GM21423 (cell line): ENCODE measurements around the gene PIR.

Experiments
- ATAC-seq: cut with Tn5 transposase; IDR thresholded peaks from one replicate; pipeline ENCODE4 v1.9.1; 2021; ENCODE audit warnings: mild to moderate bottlenecking, moderate library complexity; ENCODE audit not compliant: unreplicated experiment

PIR gene

GRCh38 chrX:15350329-15350996, 142.7 kb downstream of the PIR start:
- no peak for ATAC-seq

- no peak for ATAC-seq
Observed at GRCh38 chrX:15349046-15349445, 144.1 kb downstream of the PIR start.

GRCh38 chrX:15345976-15346375, 147.2 kb downstream of the PIR start:
- no peak for ATAC-seq

- no peak for ATAC-seq
Observed at GRCh38 chrX:15344106-15344505, 149.0 kb downstream of the PIR start.

GRCh38 chrX:15343075-15343476, 150.1 kb downstream of the PIR start:
- no peak for ATAC-seq

- ATAC-seq = no peak
Observed at GRCh38 chrX:15340867-15341266, 152.3 kb downstream of the PIR start.

GRCh38 chrX:15336023-15336413, 157.1 kb downstream of the PIR start:
- no peak for ATAC-seq

GRCh38 chrX:15335135-15336022, 157.8 kb downstream of the PIR start, which contains the start of gene PIGA:
TSS of gene PIGA (minus strand) at chrX:15335523. CDS start at chrX:15331930, 3,593 bp downstream.
- peak; percentile 99 for ATAC-seq
